CD14-positive monocyte (primary cell): ENCODE measurements around the gene KRTAP4-16. TPM values are rescaled to one million over a fixed set of nuclear protein-coding genes. Genes with fewer than 3 reads are reported as not detected.

ENCODE experiments used
- DNase-seq, 3 donors: peaks; one replicate each; pipeline ENCODE4 v3.0.0-alpha.2; 2011 to 2022
- H2AFZ ChIP-seq: 2 replicates; pipeline ENCODE4 v1.6.0; 2012; ENCODE audit warnings: mild to moderate bottlenecking, low read depth, low read length, inconsistent platforms; ENCODE audit not compliant: insufficient read depth, poor library complexity, severe bottlenecking
- H3K27ac ChIP-seq, 2 donors: 1 replicate in 1 of 2; 2 replicates in 1 of 2; pipeline ENCODE4 v1.5.1; 2012 to 2013; ENCODE audit warnings: low read length in 2 of 2, control low read depth in 1 of 2, inconsistent platforms in 1 of 2, low read depth in 1 of 2, mild to moderate bottlenecking in 1 of 2
- H3K27me3 ChIP-seq, 2 donors: one replicate each; pipeline versions ENCODE4 v1.6.0 to v1.6.1; 2011 to 2013; ENCODE audit warnings: low read length in 2 of 2; ENCODE audit not compliant: control insufficient read depth in 2 of 2, insufficient read depth in 2 of 2
- H3K36me3 ChIP-seq, 2 donors: replicated peaks in 1 of 2; 1 replicate in 1 of 2; 2 replicates in 1 of 2; pipeline versions ENCODE4 v1.5.1 to v1.6.1; 2012 to 2013; ENCODE audit warnings: low read length in 2 of 2, control low read depth in 1 of 2, inconsistent platforms in 1 of 2, mild to moderate bottlenecking in 1 of 2; ENCODE audit not compliant: insufficient read depth in 2 of 2, control insufficient read depth in 1 of 2
- H3K4me1 ChIP-seq, 2 donors: 1 replicate in 1 of 2; 2 replicates in 1 of 2; pipeline versions ENCODE4 v1.5.1 to v1.6.1; 2012 to 2013; ENCODE audit warnings: low read length in 2 of 2, control low read depth in 1 of 2, inconsistent platforms in 1 of 2, mild to moderate bottlenecking in 1 of 2, moderate library complexity in 1 of 2; ENCODE audit not compliant: insufficient read depth in 2 of 2, control insufficient read depth in 1 of 2
- H3K4me2 ChIP-seq: replicated peaks from 2 replicates; pipeline ENCODE3; 2012; ENCODE audit warnings: low read length, moderate library complexity, mild to moderate bottlenecking; ENCODE audit not compliant: poor library complexity, severe bottlenecking; ENCODE audit errors: extremely low read depth
- H3K4me3 ChIP-seq, 3 experiments: fragments of 200-600 bp in 1 of 3; sonication (generic) in 1 of 3; replicated peaks in 1 of 3; 1 replicate in 2 of 3; 2 replicates in 1 of 3; pipeline ENCODE4 v1.5.1; 2011 to 2013; ENCODE audit warnings: low read length in 3 of 3, mild to moderate bottlenecking in 3 of 3, control low read depth in 2 of 3, low read depth in 2 of 3, inconsistent platforms in 1 of 3, moderate library complexity in 1 of 3
- H3K79me2 ChIP-seq: 2 replicates; pipeline ENCODE4 v1.6.0; 2012; ENCODE audit warnings: mild to moderate bottlenecking, control low read depth, inconsistent platforms, low read length, moderate library complexity; ENCODE audit not compliant: insufficient read depth
- H3K9ac ChIP-seq: 2 replicates; pipeline ENCODE4 v1.6.0; 2017; ENCODE audit warnings: low read length, mild to moderate bottlenecking; ENCODE audit not compliant: insufficient read depth, poor library complexity, severe bottlenecking
- H3K9me3 ChIP-seq, 2 donors: replicated peaks in 1 of 2; 1 replicate in 1 of 2; 2 replicates in 1 of 2; pipeline versions ENCODE4 v1.5.1 to v1.6.1; 2012 to 2013; ENCODE audit warnings: low read length in 2 of 2, control low read depth in 1 of 2; ENCODE audit not compliant: control insufficient read depth in 1 of 2, insufficient read depth in 1 of 2
- H4K20me1 ChIP-seq: 2 replicates; pipeline ENCODE4 v1.6.0; 2012; ENCODE audit warnings: mild to moderate bottlenecking, low read length, control low read depth, moderate library complexity; ENCODE audit not compliant: insufficient read depth
- H3K27ac Mint-ChIP-seq, 7 donors: one replicate each; pipeline ENCODE4 v1.8.0; 2020; ENCODE audit warnings: mild to moderate bottlenecking in 7 of 7, mixed read lengths in 7 of 7, moderate library complexity in 6 of 7, inconsistent platforms in 2 of 7
- H3K27me3 Mint-ChIP-seq, 3 donors: one replicate each; pipeline ENCODE4 v1.8.0; 2021 to 2022; ENCODE audit warnings: low read depth in 3 of 3, mild to moderate bottlenecking in 3 of 3, mixed read lengths in 3 of 3, moderate library complexity in 3 of 3, inconsistent platforms in 1 of 3
- H3K36me3 Mint-ChIP-seq, 2 donors: one replicate each; pipeline ENCODE4 v1.8.0; 2020; ENCODE audit warnings: mixed read lengths in 2 of 2, inconsistent platforms in 1 of 2, mild to moderate bottlenecking in 1 of 2
- H3K4me1 Mint-ChIP-seq: one replicate; pipeline ENCODE4 v1.8.0; 2020; ENCODE audit warnings: mild to moderate bottlenecking, mixed read lengths
- H3K4me3 Mint-ChIP-seq, 2 donors: one replicate each; pipeline ENCODE4 v1.8.0; 2020; ENCODE audit warnings: mild to moderate bottlenecking in 2 of 2, mixed read lengths in 2 of 2, moderate library complexity in 1 of 2
- H3K9me3 Mint-ChIP-seq, 7 donors: one replicate each; pipeline ENCODE4 v1.8.0; 2020 to 2022; ENCODE audit warnings: mixed read lengths in 7 of 7, mild to moderate bottlenecking in 6 of 7, moderate library complexity in 6 of 7, inconsistent platforms in 2 of 7
- intact Hi-C, 2 donors: fragments of 100-400 bp; cut with micrococcal nuclease; formaldehyde crosslinking; loops; one replicate each; pipeline versions ENCODE4 v1.15.0 to v1.15.1; 2023
- polyA plus RNA-seq, 3 donors: library from polyadenylated mRNA; depleted of rRNA in 1 of 3; unstranded in 2 of 3; stranded (reverse) in 1 of 3; fragments of 300-500 nt in 2 of 3; fragments of >200 nt in 1 of 3; fragmentation: Illumina TruSeq in 2 of 3; gene quantifications; 1 replicate in 2 of 3; 2 replicates in 1 of 3; pipeline ENCODE4 v1.2.3, GENCODE V29; 2012 to 2021
- TF ChIP-seq, protein P1 (sequence below): fragments of 200-600 bp; IDR thresholded peaks from one replicate; pipeline ENCODE4 v1.8.0; 2022; ENCODE audit warnings: antibody characterized with exemption, mild to moderate bottlenecking

Gene KRTAP4-16
- polyA plus RNA-seq, 3 donors, result not detected

DNA sequence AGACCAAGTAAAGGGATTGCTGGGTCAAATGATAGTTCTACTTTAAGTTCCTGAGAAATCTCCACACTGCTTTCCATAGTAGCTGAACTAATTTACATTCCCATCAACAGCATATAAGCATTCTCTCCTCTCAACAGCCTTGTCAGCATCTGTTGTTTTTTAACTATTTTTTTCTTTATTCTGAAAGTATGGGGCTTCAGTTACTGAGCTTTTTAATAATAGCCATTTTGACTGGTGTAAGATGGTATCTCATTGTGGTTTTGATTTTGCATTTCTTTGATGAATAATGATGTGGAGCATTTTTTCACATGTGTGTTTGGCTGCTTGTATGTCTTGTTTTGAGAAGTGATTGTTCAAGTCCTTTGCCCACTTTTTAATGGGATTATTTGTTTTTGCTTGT lies 49.4 kb downstream of the KRTAP4-16 start:
- Histone ChIP-seq H3K4me2 (no peak overlapping the region), H4K20me1 (no peaks in the 10 kb centered on the region), H3K27ac (no peak overlapping the region), H3K4me3 (no peak overlapping the region), H3K27me3 (peaks cover 2 to 7% of the 10 kb centered on the region in 2 donors), H2AFZ (no peak overlapping the region), H3K9me3 (no peaks in the 10 kb centered on the region), H3K79me2 (no peaks in the 10 kb centered on the region), H3K36me3 (no peaks in the 10 kb centered on the region), H3K4me1 (no peaks in the 10 kb centered on the region), H3K9ac (no peak overlapping the region)
- no peak for DNase-seq
- TF ChIP-seq, protein P1, sequence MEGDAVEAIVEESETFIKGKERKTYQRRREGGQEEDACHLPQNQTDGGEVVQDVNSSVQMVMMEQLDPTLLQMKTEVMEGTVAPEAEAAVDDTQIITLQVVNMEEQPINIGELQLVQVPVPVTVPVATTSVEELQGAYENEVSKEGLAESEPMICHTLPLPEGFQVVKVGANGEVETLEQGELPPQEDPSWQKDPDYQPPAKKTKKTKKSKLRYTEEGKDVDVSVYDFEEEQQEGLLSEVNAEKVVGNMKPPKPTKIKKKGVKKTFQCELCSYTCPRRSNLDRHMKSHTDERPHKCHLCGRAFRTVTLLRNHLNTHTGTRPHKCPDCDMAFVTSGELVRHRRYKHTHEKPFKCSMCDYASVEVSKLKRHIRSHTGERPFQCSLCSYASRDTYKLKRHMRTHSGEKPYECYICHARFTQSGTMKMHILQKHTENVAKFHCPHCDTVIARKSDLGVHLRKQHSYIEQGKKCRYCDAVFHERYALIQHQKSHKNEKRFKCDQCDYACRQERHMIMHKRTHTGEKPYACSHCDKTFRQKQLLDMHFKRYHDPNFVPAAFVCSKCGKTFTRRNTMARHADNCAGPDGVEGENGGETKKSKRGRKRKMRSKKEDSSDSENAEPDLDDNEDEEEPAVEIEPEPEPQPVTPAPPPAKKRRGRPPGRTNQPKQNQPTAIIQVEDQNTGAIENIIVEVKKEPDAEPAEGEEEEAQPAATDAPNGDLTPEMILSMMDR, result no peak
- H3K27ac Mint-ChIP-seq, result no peak overlapping the region
- H3K4me1 Mint-ChIP-seq, result no peaks in the 10 kb centered on the region
- H3K27me3 Mint-ChIP-seq, result peaks cover 9 to 23% (median 12%) of the 10 kb centered on the region in 3 donors
- H3K36me3 Mint-ChIP-seq, result no peaks in the 10 kb centered on the region
- peaks cover 0 to 5% (median 0%) of the 10 kb centered on the region in 7 donors for H3K9me3 Mint-ChIP-seq
- H3K4me3 Mint-ChIP-seq, result no peak overlapping the region
- intact Hi-C loops, result no loop called here

Other genes with a start within 250 kb of the KRTAP4-16 start
- gene KRT12, start 235.0 kb downstream of the KRTAP4-16 start, polyA plus RNA-seq, result not detected
- gene KRT20, start 217.0 kb downstream of the KRTAP4-16 start, polyA plus RNA-seq, result not detected
- 1 to 10 TPM; 1.7 to 7.6 (median 3.6) TPM for gene KRT23, start 164.6 kb downstream of the KRTAP4-16 start, polyA plus RNA-seq
- not detected for gene KRT39, start 135.3 kb downstream of the KRTAP4-16 start, polyA plus RNA-seq
- not detected for gene KRT40, start 117.9 kb downstream of the KRTAP4-16 start, polyA plus RNA-seq
- not detected for gene KRTAP3-3, start 108.0 kb downstream of the KRTAP4-16 start, polyA plus RNA-seq
- not detected for gene KRTAP3-2, start 102.3 kb downstream of the KRTAP4-16 start, polyA plus RNA-seq
- gene KRTAP3-1, start 93.1 kb downstream of the KRTAP4-16 start, polyA plus RNA-seq, result not detected
- not detected for gene KRTAP1-5, start 75.0 kb downstream of the KRTAP4-16 start, polyA plus RNA-seq
- not detected for gene KRTAP1-4, start 72.0 kb downstream of the KRTAP4-16 start, polyA plus RNA-seq
- not detected for gene KRTAP1-3, start 67.3 kb downstream of the KRTAP4-16 start, polyA plus RNA-seq
- gene KRTAP1-1, start 60.8 kb downstream of the KRTAP4-16 start, polyA plus RNA-seq, result not detected
- gene KRTAP2-1, start 54.9 kb downstream of the KRTAP4-16 start, polyA plus RNA-seq, result not detected
- gene KRTAP2-2, start 47.0 kb downstream of the KRTAP4-16 start, polyA plus RNA-seq, result not detected
- gene KRTAP2-3, start 42.1 kb downstream of the KRTAP4-16 start, polyA plus RNA-seq, result not detected
- gene KRTAP2-4, start 36.3 kb downstream of the KRTAP4-16 start, polyA plus RNA-seq, result not detected
- gene KRTAP4-7, start 18.1 kb downstream of the KRTAP4-16 start, polyA plus RNA-seq, result not detected
- not detected for gene KRTAP4-8, start 4.1 kb downstream of the KRTAP4-16 start, polyA plus RNA-seq
- not detected for gene KRTAP4-9, start 3.2 kb upstream of the KRTAP4-16 start, polyA plus RNA-seq
- gene KRTAP4-11, start 16.2 kb upstream of the KRTAP4-16 start, polyA plus RNA-seq, result not detected
- not detected for gene KRTAP4-12, start 22.0 kb upstream of the KRTAP4-16 start, polyA plus RNA-seq
- not detected for gene KRTAP4-6, start 38.3 kb upstream of the KRTAP4-16 start, polyA plus RNA-seq
- gene KRTAP4-5, start 47.6 kb upstream of the KRTAP4-16 start, polyA plus RNA-seq, result not detected
- gene KRTAP4-4, start 58.5 kb upstream of the KRTAP4-16 start, polyA plus RNA-seq, result not detected
- gene KRTAP4-3, start 66.0 kb upstream of the KRTAP4-16 start, polyA plus RNA-seq, result not detected
- gene KRTAP4-2, start 76.0 kb upstream of the KRTAP4-16 start, polyA plus RNA-seq, result not detected
- not detected for gene KRTAP4-1, start 82.7 kb upstream of the KRTAP4-16 start, polyA plus RNA-seq
- gene KRTAP9-1, start 87.7 kb upstream of the KRTAP4-16 start, polyA plus RNA-seq, result not detected
- not detected for gene KRTAP9-2, start 124.4 kb upstream of the KRTAP4-16 start, polyA plus RNA-seq
- gene KRTAP9-3, start 130.2 kb upstream of the KRTAP4-16 start, polyA plus RNA-seq, result not detected
- gene KRTAP9-8, start 135.8 kb upstream of the KRTAP4-16 start, polyA plus RNA-seq, result not detected
- not detected for gene KRTAP9-4, start 147.5 kb upstream of the KRTAP4-16 start, polyA plus RNA-seq
- not detected for gene KRTAP9-9, start 153.2 kb upstream of the KRTAP4-16 start, polyA plus RNA-seq
- gene KRTAP9-6, start 163.2 kb upstream of the KRTAP4-16 start, polyA plus RNA-seq, result not detected
- gene KRTAP9-7, start 173.5 kb upstream of the KRTAP4-16 start, polyA plus RNA-seq, result not detected
- not detected for gene KRTAP29-1, start 200.6 kb upstream of the KRTAP4-16 start, polyA plus RNA-seq
- not detected for gene KRTAP16-1, start 207.1 kb upstream of the KRTAP4-16 start, polyA plus RNA-seq
- not detected for gene KRTAP17-1, start 213.5 kb upstream of the KRTAP4-16 start, polyA plus RNA-seq
- not detected for gene KRT33A, start 248.6 kb upstream of the KRTAP4-16 start, polyA plus RNA-seq